Measurements from ENCODE around the gene SLF1. TPM values are rescaled to one million over a fixed set of nuclear protein-coding genes. Genes with fewer than 3 reads are reported as not detected.

The SLF1 gene
- total RNA-seq, 1 experiment from 2014 or later = 7.9 TPM

- BruUV-seq (replicated peaks) = no TSS peak
- H3K27me3 ChIP-seq (replicated peaks; ENCODE audit: control insufficient read depth, insufficient read depth, low read length) = no peaks in the 10 kb centered on the region
- no peak overlapping the region for H3K4me3 ChIP-seq (ENCODE audit: low read depth, low read length)
- intact Hi-C loops (cut with micrococcal nuclease; ENCODE audit: unreplicated experiment) = no loop called here
- Mint-ChIP-seq H3K27ac (ENCODE audit: unreplicated experiment) (no peak overlapping the region), H3K27me3 (ENCODE audit: insufficient read depth, unreplicated experiment) (no peaks in the 10 kb centered on the region), H3K36me3 (ENCODE audit: insufficient read depth, unreplicated experiment) (no peaks in the 10 kb centered on the region), H3K4me3 (ENCODE audit: unreplicated experiment) (no peak overlapping the region), H3K9me3 (ENCODE audit: unreplicated experiment) (no peaks in the 10 kb centered on the region), H3K4me1 (ENCODE audit: low read depth, unreplicated experiment) (no peaks in the 10 kb centered on the region)
- no peak for DNase-seq
- no peaks in the 10 kb centered on the region for H3K9me3 ChIP-seq
- H3K4me1 ChIP-seq = no peaks in the 10 kb centered on the region
- no peaks in the 10 kb centered on the region for H3K36me3 ChIP-seq (ENCODE audit: control insufficient read depth, insufficient read depth, low read length)
- CTCF ChIA-PET = no interaction called here
- TF ChIP-seq CTCF (IDR thresholded peaks at IDR 0.05; ENCODE audit: insufficient read depth in 1 of 2, low read depth in 1 of 2, low read length in 1 of 2, severe bottlenecking in 1 of 2, unreplicated experiment in 1 of 2) = no peak
- POLR2A ChIA-PET = no interaction called here
Observed at GRCh38 chr5:94670726-94671125, 52.3 kb downstream of the SLF1 start.

- DNase-seq = no peak
- Mint-ChIP-seq H3K27me3 (ENCODE audit: insufficient read depth, unreplicated experiment) (no peaks in the 10 kb centered on the region), H3K4me1 (ENCODE audit: low read depth, unreplicated experiment) (no peaks in the 10 kb centered on the region), H3K4me3 (ENCODE audit: unreplicated experiment) (no peak overlapping the region), H3K36me3 (ENCODE audit: insufficient read depth, unreplicated experiment) (no peaks in the 10 kb centered on the region), H3K9me3 (ENCODE audit: unreplicated experiment) (no peaks in the 10 kb centered on the region), H3K27ac (ENCODE audit: unreplicated experiment) (no peak overlapping the region)
- H3K9me3 ChIP-seq = no peaks in the 10 kb centered on the region
- no TSS peak for BruUV-seq (replicated peaks)
- no peak for TF ChIP-seq CTCF (IDR thresholded peaks at IDR 0.05; ENCODE audit: insufficient read depth in 1 of 2, low read depth in 1 of 2, low read length in 1 of 2, severe bottlenecking in 1 of 2, unreplicated experiment in 1 of 2)
- no peaks in the 10 kb centered on the region for H3K27me3 ChIP-seq (replicated peaks; ENCODE audit: control insufficient read depth, insufficient read depth, low read length)
- no peak overlapping the region for H3K4me3 ChIP-seq (ENCODE audit: low read depth, low read length)
- H3K4me1 ChIP-seq = no peaks in the 10 kb centered on the region
- H3K36me3 ChIP-seq (ENCODE audit: control insufficient read depth, insufficient read depth, low read length) = no peaks in the 10 kb centered on the region
- ChIA-PET CTCF (no interaction called here), POLR2A (no interaction called here)
- intact Hi-C loops (cut with micrococcal nuclease; ENCODE audit: unreplicated experiment) = no loop called here
Observed at GRCh38 chr5:94672746-94673145, 54.3 kb downstream of the SLF1 start.

- Mint-ChIP-seq H3K27ac (ENCODE audit: unreplicated experiment) (no peak overlapping the region), H3K27me3 (ENCODE audit: insufficient read depth, unreplicated experiment) (no peaks in the 10 kb centered on the region), H3K9me3 (ENCODE audit: unreplicated experiment) (no peaks in the 10 kb centered on the region), H3K4me1 (ENCODE audit: low read depth, unreplicated experiment) (no peaks in the 10 kb centered on the region), H3K4me3 (ENCODE audit: unreplicated experiment) (no peak overlapping the region), H3K36me3 (ENCODE audit: insufficient read depth, unreplicated experiment) (no peaks in the 10 kb centered on the region)
- Histone ChIP-seq H3K4me1 (no peaks in the 10 kb centered on the region), H3K27me3 (replicated peaks; ENCODE audit: control insufficient read depth, insufficient read depth, low read length) (no peaks in the 10 kb centered on the region), H3K9me3 (no peaks in the 10 kb centered on the region), H3K36me3 (ENCODE audit: control insufficient read depth, insufficient read depth, low read length) (no peaks in the 10 kb centered on the region), H3K4me3 (ENCODE audit: low read depth, low read length) (no peak overlapping the region)
- no TSS peak for BruUV-seq (replicated peaks)
- intact Hi-C loops (cut with micrococcal nuclease; ENCODE audit: unreplicated experiment) = no loop called here
- CTCF ChIA-PET = no interaction called here
- no peak for TF ChIP-seq CTCF (IDR thresholded peaks at IDR 0.05; ENCODE audit: insufficient read depth in 1 of 2, low read depth in 1 of 2, low read length in 1 of 2, severe bottlenecking in 1 of 2, unreplicated experiment in 1 of 2)
- DNase-seq = no peak
- POLR2A ChIA-PET = no interaction called here
Observed at GRCh38 chr5:94674490-94675382, 56.3 kb downstream of the SLF1 start.
